ENCODE measurements around the gene C5orf15. TPM values are rescaled to one million over a fixed set of nuclear protein-coding genes. Genes with fewer than 3 reads are reported as not detected.
A peak's percentile ranks its signal among the peaks of the same experiment; 100 is the strongest.

The C5orf15 gene
- total and polyA plus RNA-seq, 9 of the 15 experiments (the other 6 are each of a cell fraction or from before 2014, with no cell fraction given), result 23.3 to 50.7 (median 35.5) TPM

- Histone ChIP-seq H3K4me2 (ENCODE audit: insufficient read depth, low read length) (no peak overlapping the region), H2AFZ (ENCODE audit: low read depth, low read length) (no peak overlapping the region), H3K9me3 (replicated peaks; ENCODE audit: control insufficient read depth, insufficient read depth, low read depth, low read length) (no peaks in the 10 kb centered on the region), H3K79me2 (ENCODE audit: control insufficient read depth, insufficient read depth, low read length) (no peaks in the 10 kb centered on the region), H3K9ac (ENCODE audit: insufficient read depth in 1 of 2, low read depth in 2 of 2, low read length in 2 of 2) (no peak overlapping the region; a peak in 1 of 4 replicates), H3K36me3 (ENCODE audit: control insufficient read depth, insufficient read depth, low read length) (no peaks in the 10 kb centered on the region), H3K27ac (ENCODE audit: extremely low read depth, low read depth, low read length) (no peak overlapping the region), H3K4me1 (replicated peaks in 1 of 2; ENCODE audit: control insufficient read depth in 2 of 2, insufficient read depth in 2 of 2, low read length in 2 of 2) (peaks cover 35 to 49% of the 10 kb centered on the region in 2 experiments; a peak in 4 of 5 replicates), H3K27me3 (ENCODE audit: control insufficient read depth in 2 of 2, insufficient read depth in 2 of 2, low read length in 2 of 2) (no peaks in the 10 kb centered on the region), H3K4me3 (no peak overlapping the region), H4K20me1 (replicated peaks; ENCODE audit: control insufficient read depth, insufficient read depth, low read length) (no peaks in the 10 kb centered on the region), H3K9me1 (ENCODE audit: control insufficient read depth, insufficient read depth, low read length) (no peaks in the 10 kb centered on the region)
- intact Hi-C loops (cut with micrococcal nuclease) (loop anchor here (1.0 kb wide), 1 partner anchor 38 kb away; no protein-coding TSS in a partner anchor), in situ Hi-C loops (cut with MboI) (no loop called here)
- FAIRE-seq (peak; percentile 71), DNase-seq (ENCODE audit: extremely low read depth in 1 of 4, low spot score in 3 of 4) (peak; percentile 33 to 39 (median 36)), ATAC-seq (peak; percentile 36)
- ChIA-PET CTCF (ENCODE audit: low intra/inter-chr PET ratio) (interaction anchor here (0.7 to 1.3 kb wide), 2 partner anchors 38 to 74 kb away, joined by 3 to 4 read pairs; no protein-coding TSS in a partner anchor), POLR2A (interaction anchor here (0.7 to 1.5 kb wide), 3 partner anchors 9 to 68 kb away, joined by 4 to 7 read pairs (median 5); no protein-coding TSS in a partner anchor)
- no TSS peak for BruUV-seq (replicated peaks)
- 42% methylated on average over 5 of the region's 6 CpGs for WGBS (ENCODE audit: insufficient coverage, low coverage, missing lambda C conversion rate)
- TF ChIP-seq, protein P1, sequence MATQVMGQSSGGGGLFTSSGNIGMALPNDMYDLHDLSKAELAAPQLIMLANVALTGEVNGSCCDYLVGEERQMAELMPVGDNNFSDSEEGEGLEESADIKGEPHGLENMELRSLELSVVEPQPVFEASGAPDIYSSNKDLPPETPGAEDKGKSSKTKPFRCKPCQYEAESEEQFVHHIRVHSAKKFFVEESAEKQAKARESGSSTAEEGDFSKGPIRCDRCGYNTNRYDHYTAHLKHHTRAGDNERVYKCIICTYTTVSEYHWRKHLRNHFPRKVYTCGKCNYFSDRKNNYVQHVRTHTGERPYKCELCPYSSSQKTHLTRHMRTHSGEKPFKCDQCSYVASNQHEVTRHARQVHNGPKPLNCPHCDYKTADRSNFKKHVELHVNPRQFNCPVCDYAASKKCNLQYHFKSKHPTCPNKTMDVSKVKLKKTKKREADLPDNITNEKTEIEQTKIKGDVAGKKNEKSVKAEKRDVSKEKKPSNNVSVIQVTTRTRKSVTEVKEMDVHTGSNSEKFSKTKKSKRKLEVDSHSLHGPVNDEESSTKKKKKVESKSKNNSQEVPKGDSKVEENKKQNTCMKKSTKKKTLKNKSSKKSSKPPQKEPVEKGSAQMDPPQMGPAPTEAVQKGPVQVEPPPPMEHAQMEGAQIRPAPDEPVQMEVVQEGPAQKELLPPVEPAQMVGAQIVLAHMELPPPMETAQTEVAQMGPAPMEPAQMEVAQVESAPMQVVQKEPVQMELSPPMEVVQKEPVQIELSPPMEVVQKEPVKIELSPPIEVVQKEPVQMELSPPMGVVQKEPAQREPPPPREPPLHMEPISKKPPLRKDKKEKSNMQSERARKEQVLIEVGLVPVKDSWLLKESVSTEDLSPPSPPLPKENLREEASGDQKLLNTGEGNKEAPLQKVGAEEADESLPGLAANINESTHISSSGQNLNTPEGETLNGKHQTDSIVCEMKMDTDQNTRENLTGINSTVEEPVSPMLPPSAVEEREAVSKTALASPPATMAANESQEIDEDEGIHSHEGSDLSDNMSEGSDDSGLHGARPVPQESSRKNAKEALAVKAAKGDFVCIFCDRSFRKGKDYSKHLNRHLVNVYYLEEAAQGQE (IDR thresholded peaks at IDR 0.05; ENCODE audit: borderline replicate concordance), result peak; percentile 58; the same call in 1 of the 2 replicates
- TF ChIP-seq, protein P1 (CRISPR knock-in tag; IDR thresholded peaks at IDR 0.05; ENCODE audit: low read depth), result no peak
- TF ChIP-seq RAD21 (CRISPR knock-in tag; conservative IDR thresholded peaks at IDR 0.05 in 1 of 2, IDR thresholded peaks at IDR 0.05 in 1 of 2) (peak; percentile 63 to 64), ESRRA (IDR thresholded peaks at IDR 0.05; ENCODE audit: borderline replicate concordance, low read depth) (no peak), CTCF (IDR thresholded peaks at IDR 0.05 in 2 of 3, conservative IDR thresholded peaks at IDR 0.05 in 1 of 3; ENCODE audit: insufficient read depth in 2 of 3, low read depth in 1 of 3, low read length in 3 of 3) (peak; percentile 18 to 57 (median 37); a peak in 3 of 6 replicates), NR3C1 (CRISPR knock-in tag; IDR thresholded peaks at IDR 0.05) (no peak)
- TF ChIP-seq, protein P2, sequence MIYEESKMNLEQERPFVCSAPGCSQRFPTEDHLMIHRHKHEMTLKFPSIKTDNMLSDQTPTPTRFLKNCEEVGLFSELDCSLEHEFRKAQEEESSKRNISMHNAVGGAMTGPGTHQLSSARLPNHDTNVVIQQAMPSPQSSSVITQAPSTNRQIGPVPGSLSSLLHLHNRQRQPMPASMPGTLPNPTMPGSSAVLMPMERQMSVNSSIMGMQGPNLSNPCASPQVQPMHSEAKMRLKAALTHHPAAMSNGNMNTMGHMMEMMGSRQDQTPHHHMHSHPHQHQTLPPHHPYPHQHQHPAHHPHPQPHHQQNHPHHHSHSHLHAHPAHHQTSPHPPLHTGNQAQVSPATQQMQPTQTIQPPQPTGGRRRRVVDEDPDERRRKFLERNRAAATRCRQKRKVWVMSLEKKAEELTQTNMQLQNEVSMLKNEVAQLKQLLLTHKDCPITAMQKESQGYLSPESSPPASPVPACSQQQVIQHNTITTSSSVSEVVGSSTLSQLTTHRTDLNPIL (CRISPR knock-in tag; IDR thresholded peaks at IDR 0.05), result no peak
- TF ChIP-seq, protein P3, sequence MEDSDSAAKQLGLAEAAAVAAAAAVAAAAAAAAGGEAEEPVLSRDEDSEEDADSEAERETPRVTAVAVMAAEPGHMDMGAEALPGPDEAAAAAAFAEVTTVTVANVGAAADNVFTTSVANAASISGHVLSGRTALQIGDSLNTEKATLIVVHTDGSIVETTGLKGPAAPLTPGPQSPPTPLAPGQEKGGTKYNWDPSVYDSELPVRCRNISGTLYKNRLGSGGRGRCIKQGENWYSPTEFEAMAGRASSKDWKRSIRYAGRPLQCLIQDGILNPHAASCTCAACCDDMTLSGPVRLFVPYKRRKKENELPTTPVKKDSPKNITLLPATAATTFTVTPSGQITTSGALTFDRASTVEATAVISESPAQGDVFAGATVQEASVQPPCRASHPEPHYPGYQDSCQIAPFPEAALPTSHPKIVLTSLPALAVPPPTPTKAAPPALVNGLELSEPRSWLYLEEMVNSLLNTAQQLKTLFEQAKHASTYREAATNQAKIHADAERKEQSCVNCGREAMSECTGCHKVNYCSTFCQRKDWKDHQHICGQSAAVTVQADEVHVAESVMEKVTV (CRISPR knock-in tag; IDR thresholded peaks at IDR 0.05), result peak; percentile 58
These were observed 62.1 kb downstream of the C5orf15 start for GRCh38 chr5:133906303-133906702.

All from K562 (cell line).